Dedifferentiated amniotic fluid mesenchymal stem cell (primary cell): ENCODE data around the gene SENP1.

Source experiments
- DNase-seq: peaks from one replicate; pipeline ENCODE4 v3.0.0-alpha.2; 2016; ENCODE audit errors: extremely low spot score

SENP1 gene

GRCh38 chr12:48017921-48018617 is 87.8 kb downstream of the SENP1 start:
- no peak for DNase-seq

- no peak for DNase-seq
Measured at GRCh38 chr12:48017496-48017895, 88.4 kb downstream of the SENP1 start.

GRCh38 chr12:48016373-48017020 is 89.4 kb downstream of the SENP1 start:
- DNase-seq = no peak

GRCh38 chr12:48015954-48016353 is 89.9 kb downstream of the SENP1 start:
- DNase-seq = no peak

- no peak for DNase-seq
Measured at GRCh38 chr12:48015129-48015528, 90.8 kb downstream of the SENP1 start.

GRCh38 chr12:48013287-48013686 is 92.6 kb downstream of the SENP1 start:
- DNase-seq = no peak

GRCh38 chr12:48012070-48012469 is 93.8 kb downstream of the SENP1 start:
- DNase-seq = no peak

- no peak for DNase-seq
Measured at GRCh38 chr12:48010366-48010970, 95.4 kb downstream of the SENP1 start.

- no peak for DNase-seq
Measured at GRCh38 chr12:48009471-48009870, 96.4 kb downstream of the SENP1 start.

- DNase-seq = no peak
Measured at GRCh38 chr12:48008950-48009349, 96.9 kb downstream of the SENP1 start.

- no peak for DNase-seq
Measured at GRCh38 chr12:48008349-48008748, 97.5 kb downstream of the SENP1 start.

- DNase-seq = no peak
Measured at GRCh38 chr12:48007206-48007605, 98.7 kb downstream of the SENP1 start.

GRCh38 chr12:48005750-48006021 is 100.2 kb downstream of the SENP1 start:
- DNase-seq = no peak

- DNase-seq = no peak
Measured at GRCh38 chr12:48005001-48005749, 100.7 kb downstream of the SENP1 start.

GRCh38 chr12:48004053-48004941 is 101.6 kb downstream of the SENP1 start, which contains the start of gene COL2A1:
Gene COL2A1, minus strand, starts transcription at chr12:48004476. Its CDS starts 155 bp downstream, at chr12:48004321.
- DNase-seq = no peak

- no peak for DNase-seq
Measured at GRCh38 chr12:48003226-48004052, 102.4 kb downstream of the SENP1 start.

- peak; percentile 15 for DNase-seq
Measured at GRCh38 chr12:48002773-48003218, 103.1 kb downstream of the SENP1 start.

GRCh38 chr12:48002414-48002730 is 103.5 kb downstream of the SENP1 start:
- DNase-seq = no peak

GRCh38 chr12:48001505-48002413 is 104.1 kb downstream of the SENP1 start:
- no peak for DNase-seq
